GM12865 (cell line): ENCODE data around the gene CAPS.
"Not testable (repeated sequence)": the region's sequence is repeated elsewhere in the genome, so short reads cannot be mapped to it uniquely, and the experiment has no call there.

Source experiments
- DNase-seq: peaks from one replicate; pipeline ENCODE4 v3.0.0; 2010; ENCODE audit warnings: low read depth
- H3K4me3 ChIP-seq: 2 replicates; pipeline ENCODE4 v1.5.1; 2011; ENCODE audit warnings: mild to moderate bottlenecking, low read depth, low read length, control low read depth
- TF ChIP-seq, protein P1 (sequence below): IDR thresholded peaks from 2 replicates; pipeline ENCODE4 v1.5.1; 2011; ENCODE audit warnings: low read length, control low read depth, low read depth, inconsistent platforms; ENCODE audit not compliant: insufficient read depth; ENCODE audit errors: missing control alignments

CAPS gene

DNA sequence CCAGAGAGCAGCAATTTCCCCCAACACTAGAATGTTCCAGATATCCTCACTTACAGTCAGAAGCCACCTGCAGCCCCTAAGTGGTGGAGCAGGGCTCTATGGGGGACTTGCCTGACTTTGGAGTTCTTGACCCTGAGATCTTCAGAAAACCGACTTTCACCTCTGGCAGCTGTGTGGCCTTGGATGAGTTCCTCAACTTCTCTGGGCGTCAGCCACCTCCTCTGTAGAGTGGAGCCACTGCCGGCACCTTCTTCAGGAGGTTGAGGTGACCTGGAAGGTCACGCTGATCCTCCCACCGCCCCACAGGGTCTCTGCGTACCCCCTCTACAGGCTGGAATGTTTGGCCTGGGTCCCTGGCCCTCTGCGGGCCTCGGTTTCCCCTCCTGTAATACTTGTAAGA lies 36.6 kb upstream of the CAPS start:
- H3K4me3 ChIP-seq = no peak overlapping the region
- TF ChIP-seq, protein P1, sequence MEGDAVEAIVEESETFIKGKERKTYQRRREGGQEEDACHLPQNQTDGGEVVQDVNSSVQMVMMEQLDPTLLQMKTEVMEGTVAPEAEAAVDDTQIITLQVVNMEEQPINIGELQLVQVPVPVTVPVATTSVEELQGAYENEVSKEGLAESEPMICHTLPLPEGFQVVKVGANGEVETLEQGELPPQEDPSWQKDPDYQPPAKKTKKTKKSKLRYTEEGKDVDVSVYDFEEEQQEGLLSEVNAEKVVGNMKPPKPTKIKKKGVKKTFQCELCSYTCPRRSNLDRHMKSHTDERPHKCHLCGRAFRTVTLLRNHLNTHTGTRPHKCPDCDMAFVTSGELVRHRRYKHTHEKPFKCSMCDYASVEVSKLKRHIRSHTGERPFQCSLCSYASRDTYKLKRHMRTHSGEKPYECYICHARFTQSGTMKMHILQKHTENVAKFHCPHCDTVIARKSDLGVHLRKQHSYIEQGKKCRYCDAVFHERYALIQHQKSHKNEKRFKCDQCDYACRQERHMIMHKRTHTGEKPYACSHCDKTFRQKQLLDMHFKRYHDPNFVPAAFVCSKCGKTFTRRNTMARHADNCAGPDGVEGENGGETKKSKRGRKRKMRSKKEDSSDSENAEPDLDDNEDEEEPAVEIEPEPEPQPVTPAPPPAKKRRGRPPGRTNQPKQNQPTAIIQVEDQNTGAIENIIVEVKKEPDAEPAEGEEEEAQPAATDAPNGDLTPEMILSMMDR = no peak
- DNase-seq = no peak

DNA sequence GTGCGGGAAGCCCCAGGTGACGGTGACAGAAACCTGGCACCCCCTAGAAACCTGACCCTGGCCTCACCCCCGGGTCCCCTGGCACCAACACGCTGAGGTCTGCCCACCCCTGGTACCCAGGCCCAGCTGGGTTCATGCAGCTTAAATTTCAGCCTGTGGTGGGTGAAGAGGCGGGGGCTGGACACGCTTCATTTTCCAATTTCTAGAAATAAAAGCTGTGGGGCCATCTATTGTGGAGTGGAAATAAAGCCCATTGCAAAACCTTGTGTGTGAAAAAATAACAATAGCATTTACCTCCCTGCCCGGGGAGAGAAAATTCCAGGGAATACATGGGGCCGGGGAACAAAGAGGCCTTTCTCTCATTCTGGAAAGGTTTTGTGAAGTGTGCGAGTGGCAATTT lies 36.2 kb upstream of the CAPS start:
- DNase-seq = no peak
- H3K4me3 ChIP-seq = no peak overlapping the region
- TF ChIP-seq, protein P1 = no peak

GRCh38 chr19:5880196-5880595 lies 33.9 kb upstream of the CAPS start:
- DNase-seq = no peak
- H3K4me3 ChIP-seq = no peak overlapping the region
- TF ChIP-seq, protein P1 = no peak

DNA sequence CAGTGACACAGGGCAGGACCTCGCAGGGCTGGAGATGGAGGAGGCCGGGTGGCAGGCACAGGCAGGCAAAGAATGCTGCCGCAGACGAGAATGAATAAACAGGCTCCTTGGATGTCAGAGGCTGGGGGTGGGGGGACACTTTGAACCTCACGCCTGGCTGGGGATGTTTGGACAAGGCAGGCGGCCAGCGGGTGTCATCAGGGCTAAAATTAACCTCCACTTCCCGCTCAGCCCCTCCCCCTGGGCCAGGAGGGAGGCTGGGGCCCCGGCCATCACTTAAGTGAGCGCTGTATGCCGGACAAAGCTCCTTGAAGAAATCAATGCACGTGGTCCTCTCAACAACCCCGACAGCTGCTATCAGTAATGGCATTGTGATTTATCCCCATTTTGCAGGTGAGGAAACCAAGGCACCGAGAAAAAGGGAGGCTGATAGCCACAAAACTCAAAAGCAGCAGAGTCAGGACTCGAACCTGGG lies 33.4 kb upstream of the CAPS start:
- H3K4me3 ChIP-seq = no peak overlapping the region

GRCh38 chr19:5881543-5882299 lies 32.3 kb upstream of the CAPS start:
- DNase-seq = no peak
- TF ChIP-seq, protein P1 = no peak
- H3K4me3 ChIP-seq = no peak overlapping the region

More for the DNA sequence above, 33.4 kb upstream of the CAPS start:
- TF ChIP-seq, protein P1 = no peak
- DNase-seq = no peak

DNA sequence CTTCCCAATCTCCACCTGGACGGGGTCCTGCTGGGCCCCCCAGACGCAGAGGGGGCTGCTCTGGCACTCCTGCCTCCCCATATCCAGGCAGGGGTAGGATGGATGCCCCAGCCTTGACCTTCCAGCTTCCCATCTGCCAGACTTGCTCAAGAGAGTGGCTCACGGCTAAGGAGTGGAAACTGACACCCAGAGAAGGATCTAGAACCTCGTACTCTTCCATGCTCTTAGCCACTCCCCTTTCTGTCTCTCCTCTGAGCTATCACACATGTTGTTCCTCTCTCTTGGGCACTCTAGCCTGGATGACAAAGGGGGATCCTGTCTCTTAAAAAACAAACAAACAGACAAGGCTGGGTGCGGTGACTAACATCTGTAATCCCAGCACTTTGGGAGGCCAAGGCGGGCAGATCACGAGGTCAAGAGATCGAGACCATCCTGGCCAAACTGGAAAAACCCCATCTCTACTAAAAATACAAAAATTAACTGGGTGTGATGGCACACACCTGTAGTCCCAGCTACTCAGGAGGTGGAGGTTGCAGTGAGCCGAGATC lies 31.6 kb upstream of the CAPS start:
- TF ChIP-seq, protein P1 = no peak
- no peak overlapping the region for H3K4me3 ChIP-seq
- DNase-seq = no peak

DNA sequence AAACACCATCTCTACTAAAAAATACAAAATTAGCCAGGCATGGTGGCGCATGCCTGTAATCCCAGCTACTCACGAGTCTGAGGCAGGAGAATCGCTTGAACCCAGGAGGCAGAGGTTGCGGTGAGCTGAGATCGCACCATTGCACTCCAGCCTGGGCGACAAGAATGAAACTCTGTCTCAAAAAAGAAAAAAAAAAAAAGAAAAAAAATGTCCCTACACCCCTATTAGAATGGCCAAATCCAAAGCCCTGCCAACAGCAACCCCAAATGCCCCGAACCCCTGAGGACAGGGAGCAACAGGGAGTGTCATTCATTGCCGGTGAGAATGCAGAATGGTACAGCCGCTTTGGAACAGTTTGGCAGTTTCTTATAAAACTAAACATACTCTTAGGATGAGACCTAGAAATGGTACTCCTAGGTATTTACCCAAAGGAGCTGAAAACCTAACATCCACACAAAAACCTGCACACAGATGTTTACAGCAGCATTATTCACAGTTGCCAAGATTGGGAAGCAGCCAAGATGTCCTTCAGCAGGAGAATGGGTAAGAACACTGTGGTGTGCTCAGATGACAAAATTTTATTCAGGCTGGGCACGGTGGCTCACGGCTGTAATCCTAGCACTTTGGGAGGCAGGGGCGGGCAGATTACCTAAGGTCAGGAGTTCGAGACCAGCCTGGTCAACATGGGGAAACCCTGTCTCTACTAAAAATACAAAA lies 30.7 kb upstream of the CAPS start:
- not testable (repeated sequence) for DNase-seq, H3K4me3 ChIP-seq

DNA sequence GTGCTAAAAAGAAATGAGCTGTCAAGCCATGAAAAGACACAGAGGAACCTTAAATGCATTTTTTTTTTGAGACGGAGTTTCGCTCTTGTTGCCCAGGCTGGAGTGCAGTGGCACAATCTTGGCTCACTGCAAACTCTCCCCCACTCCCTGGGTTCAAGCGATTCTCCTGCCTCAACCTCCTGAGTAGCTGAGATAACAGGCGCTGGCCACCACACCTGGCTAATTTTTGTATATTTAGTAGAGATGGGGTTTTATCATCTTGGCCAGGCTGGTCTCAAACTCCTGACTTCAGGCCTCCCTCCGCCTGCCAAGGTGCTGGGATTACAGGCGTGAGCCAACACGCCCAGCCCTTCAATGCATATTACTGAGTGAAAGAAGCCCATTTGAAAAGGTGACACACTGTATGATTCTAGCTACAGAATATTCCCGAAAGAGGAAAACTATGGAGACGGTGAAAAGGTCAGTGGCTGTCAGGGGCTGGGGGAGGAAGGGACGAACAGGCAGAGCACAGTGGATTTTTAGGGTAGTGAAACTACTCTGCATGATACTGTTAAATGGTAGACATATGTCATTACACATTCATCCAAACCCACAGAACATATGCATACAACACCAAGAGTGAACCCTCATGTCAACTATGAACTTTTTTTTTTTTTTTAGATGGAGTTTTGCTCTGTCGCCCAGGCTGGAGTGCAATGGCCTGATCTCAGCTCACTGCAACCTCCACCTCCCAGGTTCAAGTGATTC lies 29.8 kb upstream of the CAPS start:
- not testable (repeated sequence) for H3K4me3 ChIP-seq, DNase-seq
